ENCODE data around the gene UBXN1.

Gene UBXN1

DNA sequence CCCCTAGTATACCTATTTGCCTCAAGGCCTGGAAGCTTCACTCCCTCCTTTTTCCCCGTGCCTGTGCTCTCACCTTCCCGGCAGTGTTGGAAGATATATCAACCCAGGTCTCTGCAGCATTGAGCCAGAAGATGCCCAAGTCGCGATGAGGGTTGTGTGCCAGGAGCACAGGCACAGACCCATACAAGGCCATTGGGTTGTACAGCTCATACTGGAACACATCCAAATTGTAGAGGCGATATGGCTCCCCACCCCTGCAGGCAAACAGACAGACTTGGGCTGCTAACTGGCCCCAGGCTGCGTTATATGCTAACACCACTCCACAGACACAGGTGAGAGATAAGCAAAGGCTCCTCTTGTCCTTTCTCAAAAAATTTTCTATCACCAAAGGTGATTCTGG, 46.4 kb downstream of the UBXN1 start:
- DNase-seq: no peak

DNA sequence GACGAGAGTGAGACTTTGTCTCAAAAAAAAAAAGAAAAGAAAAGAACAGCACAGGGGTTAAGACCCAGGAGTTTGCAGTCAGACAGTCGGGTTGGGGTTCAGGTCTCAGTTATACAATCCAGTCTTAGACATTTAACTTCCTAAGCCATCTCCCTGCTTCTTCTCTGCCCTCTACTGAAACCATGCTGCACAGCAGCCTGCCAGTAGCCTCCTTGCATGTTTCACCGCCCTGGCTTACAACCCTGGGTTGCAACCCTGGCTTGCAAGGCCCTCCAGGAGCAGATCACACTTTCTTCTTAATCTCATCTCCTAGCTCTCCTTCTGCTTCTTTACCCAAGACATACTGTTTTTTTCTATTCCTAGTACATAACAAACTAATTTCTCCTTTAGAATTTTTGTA, 51.2 kb downstream of the UBXN1 start:
- DNase-seq: no peak

All from cerebellar nuclear complex (tissue), 1 donor.